ENCODE results near the gene SLC4A11.

The SLC4A11 gene

DNA sequence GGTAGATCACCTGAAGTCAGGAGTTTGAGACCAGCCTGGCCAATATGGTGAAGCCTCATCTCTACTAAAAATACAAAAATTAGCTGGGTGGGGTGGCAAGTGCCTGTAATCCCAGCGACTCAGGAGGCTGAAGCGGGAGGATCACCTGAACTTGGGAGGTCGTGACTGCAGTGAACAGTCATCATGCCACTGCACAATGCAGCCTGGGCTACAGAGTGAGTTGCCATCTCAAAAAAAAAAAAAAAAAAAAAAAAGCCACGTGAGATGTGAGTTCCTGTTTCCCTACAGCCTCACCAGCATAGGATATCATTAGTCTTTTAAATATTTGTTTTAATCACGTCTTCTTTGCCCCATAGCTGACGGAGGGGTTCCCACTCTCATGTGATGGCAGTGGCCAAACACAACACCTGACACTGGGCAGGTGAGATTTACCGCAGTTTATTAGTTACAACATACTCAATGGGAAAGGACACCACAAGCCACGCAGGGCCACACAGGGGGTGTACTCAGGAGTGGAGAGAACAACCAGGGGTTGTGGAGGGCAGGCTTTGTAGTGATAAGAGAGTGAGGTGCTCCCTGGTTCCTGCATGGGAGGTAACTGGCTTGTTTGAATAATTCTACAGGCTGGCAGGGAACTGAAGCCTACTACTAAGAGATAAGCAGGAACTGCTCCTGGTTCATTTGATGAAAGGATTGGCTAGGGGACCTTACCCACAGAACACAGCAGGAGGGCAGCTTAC lies 61.1 kb downstream of the SLC4A11 start:
- DNase-seq (ENCODE audit: insufficient read length, low spot score) (no peak), FAIRE-seq (no peak)
- TF ChIP-seq, protein P1, sequence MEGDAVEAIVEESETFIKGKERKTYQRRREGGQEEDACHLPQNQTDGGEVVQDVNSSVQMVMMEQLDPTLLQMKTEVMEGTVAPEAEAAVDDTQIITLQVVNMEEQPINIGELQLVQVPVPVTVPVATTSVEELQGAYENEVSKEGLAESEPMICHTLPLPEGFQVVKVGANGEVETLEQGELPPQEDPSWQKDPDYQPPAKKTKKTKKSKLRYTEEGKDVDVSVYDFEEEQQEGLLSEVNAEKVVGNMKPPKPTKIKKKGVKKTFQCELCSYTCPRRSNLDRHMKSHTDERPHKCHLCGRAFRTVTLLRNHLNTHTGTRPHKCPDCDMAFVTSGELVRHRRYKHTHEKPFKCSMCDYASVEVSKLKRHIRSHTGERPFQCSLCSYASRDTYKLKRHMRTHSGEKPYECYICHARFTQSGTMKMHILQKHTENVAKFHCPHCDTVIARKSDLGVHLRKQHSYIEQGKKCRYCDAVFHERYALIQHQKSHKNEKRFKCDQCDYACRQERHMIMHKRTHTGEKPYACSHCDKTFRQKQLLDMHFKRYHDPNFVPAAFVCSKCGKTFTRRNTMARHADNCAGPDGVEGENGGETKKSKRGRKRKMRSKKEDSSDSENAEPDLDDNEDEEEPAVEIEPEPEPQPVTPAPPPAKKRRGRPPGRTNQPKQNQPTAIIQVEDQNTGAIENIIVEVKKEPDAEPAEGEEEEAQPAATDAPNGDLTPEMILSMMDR (IDR thresholded peaks at IDR 0.05; ENCODE audit: insufficient read depth, missing control alignments) = no peak
